Adrenal gland (tissue), 5 donors: ENCODE measurements around the gene ITGA3.

Experiments
- CTCF ChIP-seq, 6 experiments: fragments of 450-650 bp in 4 of 6; fragments of 200-600 bp in 2 of 6; sonication (generic) in 1 of 6; IDR thresholded peaks; 1 replicate in 5 of 6; 2 replicates in 1 of 6; pipeline versions ENCODE4 v1.5.1 to v1.8.0; 2016 to 2021; ENCODE audit warnings: antibody characterized with exemption in 6 of 6, mild to moderate bottlenecking in 2 of 6, moderate library complexity in 1 of 6
- POLR2A ChIP-seq, 2 donors: fragments of 450-650 bp; IDR thresholded peaks; one replicate each; pipeline ENCODE4 v1.6.1; 2017; ENCODE audit warnings: antibody characterized with exemption in 2 of 2, mild to moderate bottlenecking in 2 of 2, moderate library complexity in 1 of 2
- donor health status: DM: no; HTN: no; CAD: no.

DNA sequence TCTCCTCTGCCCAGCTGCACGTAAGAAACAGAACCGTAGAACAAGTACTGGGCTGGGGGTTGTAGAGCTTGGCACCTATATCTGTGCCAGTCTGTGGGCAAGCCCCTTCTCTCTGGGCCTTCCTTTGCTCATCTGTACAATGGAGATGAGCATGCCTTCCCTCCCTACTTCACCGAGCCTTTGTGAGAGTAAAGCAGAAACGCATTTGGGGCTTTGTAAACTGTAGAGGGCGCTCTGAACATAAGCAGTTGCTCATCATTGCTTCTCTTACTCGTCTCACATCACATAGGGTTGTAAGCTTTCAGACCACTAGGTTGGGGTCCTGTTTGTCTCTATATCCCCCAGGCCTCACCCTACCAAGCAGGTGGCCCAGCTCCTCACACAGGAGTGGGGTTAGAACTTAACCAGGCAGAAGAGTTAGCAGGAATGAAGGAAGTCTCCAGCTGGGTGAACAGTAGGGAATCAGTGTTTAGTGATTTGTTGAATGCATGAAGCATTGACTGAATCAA is 59.0 kb downstream of the ITGA3 start:
- TF ChIP-seq CTCF (IDR thresholded peaks at IDR 0.05) = peak; percentile 40 to 65 (median 60)
- no peak for TF ChIP-seq POLR2A (IDR thresholded peaks at IDR 0.05)
